ENCODE measurements around the gene ALOX15B.
A peak's percentile ranks its signal among the peaks of the same experiment; 100 is the strongest.

Gene ALOX15B

GRCh38 chr17:8056232-8056975, 17.5 kb downstream of the ALOX15B start:
- no peak for TF ChIP-seq EZH2 (IDR thresholded peaks at IDR 0.05; ENCODE audit: borderline replicate concordance, low read depth, low read length, severe bottlenecking)
- TF ChIP-seq, protein P1, sequence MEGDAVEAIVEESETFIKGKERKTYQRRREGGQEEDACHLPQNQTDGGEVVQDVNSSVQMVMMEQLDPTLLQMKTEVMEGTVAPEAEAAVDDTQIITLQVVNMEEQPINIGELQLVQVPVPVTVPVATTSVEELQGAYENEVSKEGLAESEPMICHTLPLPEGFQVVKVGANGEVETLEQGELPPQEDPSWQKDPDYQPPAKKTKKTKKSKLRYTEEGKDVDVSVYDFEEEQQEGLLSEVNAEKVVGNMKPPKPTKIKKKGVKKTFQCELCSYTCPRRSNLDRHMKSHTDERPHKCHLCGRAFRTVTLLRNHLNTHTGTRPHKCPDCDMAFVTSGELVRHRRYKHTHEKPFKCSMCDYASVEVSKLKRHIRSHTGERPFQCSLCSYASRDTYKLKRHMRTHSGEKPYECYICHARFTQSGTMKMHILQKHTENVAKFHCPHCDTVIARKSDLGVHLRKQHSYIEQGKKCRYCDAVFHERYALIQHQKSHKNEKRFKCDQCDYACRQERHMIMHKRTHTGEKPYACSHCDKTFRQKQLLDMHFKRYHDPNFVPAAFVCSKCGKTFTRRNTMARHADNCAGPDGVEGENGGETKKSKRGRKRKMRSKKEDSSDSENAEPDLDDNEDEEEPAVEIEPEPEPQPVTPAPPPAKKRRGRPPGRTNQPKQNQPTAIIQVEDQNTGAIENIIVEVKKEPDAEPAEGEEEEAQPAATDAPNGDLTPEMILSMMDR (IDR thresholded peaks at IDR 0.05; ENCODE audit: borderline replicate concordance, extremely low read depth, low read length, poor library complexity, severe bottlenecking), result no peak
- Histone ChIP-seq H3K4me2 (ENCODE audit: insufficient read depth, low read length) (no peak overlapping the region), H3K27ac (ENCODE audit: low read length) (no peak overlapping the region), H3K4me1 (ENCODE audit: insufficient read depth, low read length) (peaks cover 5% of the 10 kb centered on the region; the same call in 1 of the 2 replicates), H3K9me3 (ENCODE audit: insufficient read depth, low read length, severe bottlenecking) (no peaks in the 10 kb centered on the region), H3K79me2 (ENCODE audit: insufficient read depth, low read length) (no peaks in the 10 kb centered on the region), H4K20me1 (ENCODE audit: insufficient read depth, low read length) (no peaks in the 10 kb centered on the region), H2AFZ (ENCODE audit: low read depth, low read length) (no peak overlapping the region), H3K36me3 (ENCODE audit: insufficient read depth, low read length) (no peaks in the 10 kb centered on the region), H3K4me3 (ENCODE audit: low read depth in 1 of 2, low read length in 2 of 2) (no peak overlapping the region), H3K9ac (ENCODE audit: low read depth, low read length) (no peak overlapping the region), H3K27me3 (ENCODE audit: insufficient read depth, low read length, poor library complexity) (peaks cover 10% of the 10 kb centered on the region)
- DNase-seq (no peak), ATAC-seq (ENCODE audit: insufficient read depth, low read depth) (no peak)

DNA sequence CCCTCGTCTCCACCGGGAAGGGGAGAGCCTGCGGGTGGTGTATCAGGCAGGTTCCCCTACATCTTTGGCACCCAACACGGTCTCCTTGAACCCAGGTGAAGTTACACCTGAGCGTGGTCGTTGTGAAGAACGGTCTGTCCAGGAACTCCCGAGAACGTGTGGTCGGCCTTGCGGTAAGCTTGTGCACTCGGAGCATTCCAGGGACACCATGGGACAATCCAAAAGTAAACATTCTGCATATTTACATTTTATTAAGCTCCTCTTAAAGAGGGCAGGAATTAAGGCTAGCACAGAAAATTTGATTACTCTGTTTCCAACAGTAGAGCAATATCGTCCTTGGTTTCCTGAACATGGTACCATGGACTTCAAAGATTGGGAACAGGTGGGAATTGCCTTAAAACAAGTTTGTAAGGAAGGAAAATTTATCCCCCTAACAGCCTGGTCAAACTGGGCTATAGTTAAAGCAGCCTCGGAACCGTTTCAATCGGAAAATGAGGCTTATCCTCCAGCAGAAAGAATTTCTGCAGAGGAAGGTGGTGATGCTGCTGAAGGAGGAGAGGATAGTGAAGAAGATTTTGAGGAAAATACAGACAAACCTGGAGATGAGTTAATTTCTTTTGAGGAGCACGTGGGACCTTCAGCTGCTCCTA, 18.2 kb downstream of the ALOX15B start:
- DNase-seq, result no peak
- peaks cover 10% of the 10 kb centered on the region for H3K27me3 ChIP-seq (ENCODE audit: insufficient read depth, low read length, poor library complexity)
- H3K79me2 ChIP-seq (ENCODE audit: insufficient read depth, low read length), result no peaks in the 10 kb centered on the region
- H3K27ac ChIP-seq (ENCODE audit: low read length), result no peak overlapping the region
- H3K4me3 ChIP-seq (ENCODE audit: low read depth in 1 of 2, low read length in 2 of 2), result no peak overlapping the region
- no peak overlapping the region for H2AFZ ChIP-seq (ENCODE audit: low read depth, low read length)
- H3K9me3 ChIP-seq (ENCODE audit: insufficient read depth, low read length, severe bottlenecking), result no peaks in the 10 kb centered on the region
- H3K4me2 ChIP-seq (ENCODE audit: insufficient read depth, low read length), result no peak overlapping the region
- no peaks in the 10 kb centered on the region for H4K20me1 ChIP-seq (ENCODE audit: insufficient read depth, low read length)
- no peak; the same call in 2 of the 3 replicates for ATAC-seq (ENCODE audit: insufficient read depth, low read depth)
- H3K36me3 ChIP-seq (ENCODE audit: insufficient read depth, low read length), result no peaks in the 10 kb centered on the region
- H3K9ac ChIP-seq (ENCODE audit: low read depth, low read length), result no peak overlapping the region
- H3K4me1 ChIP-seq (ENCODE audit: insufficient read depth, low read length), result peaks cover 5% of the 10 kb centered on the region; the same call in 1 of the 2 replicates
- TF ChIP-seq EZH2 (IDR thresholded peaks at IDR 0.05; ENCODE audit: borderline replicate concordance, low read depth, low read length, severe bottlenecking), result peak; percentile 33
- TF ChIP-seq, protein P1 (IDR thresholded peaks at IDR 0.05; ENCODE audit: borderline replicate concordance, extremely low read depth, low read length, poor library complexity, severe bottlenecking), result no peak

DNA sequence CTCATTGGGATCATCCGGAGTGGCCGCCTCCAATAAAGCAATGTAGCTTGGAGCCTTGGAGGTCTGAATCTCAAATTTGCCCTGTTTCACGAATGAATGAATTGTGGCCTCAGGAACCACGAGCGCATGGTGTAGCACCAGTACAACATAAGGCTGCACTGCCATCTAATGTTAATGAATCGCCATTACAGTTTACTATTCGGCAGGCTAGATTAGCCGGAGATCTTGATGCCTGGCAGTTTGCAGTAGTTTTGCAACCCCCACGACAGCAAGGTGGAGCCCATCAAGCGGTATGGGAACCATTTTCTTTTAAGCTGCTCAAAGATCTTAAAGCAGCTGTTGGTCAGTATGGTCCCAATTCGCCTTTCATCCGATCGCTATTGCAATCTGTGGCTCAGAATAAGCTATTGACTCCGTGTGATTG, 18.8 kb downstream of the ALOX15B start:
- H3K27ac ChIP-seq (ENCODE audit: low read length), result no peak overlapping the region
- peak; percentile 96 for ATAC-seq (ENCODE audit: insufficient read depth, low read depth)
- H3K4me3 ChIP-seq (ENCODE audit: low read depth in 1 of 2, low read length in 2 of 2), result no peak overlapping the region

More for the DNA sequence above, 18.8 kb downstream of the ALOX15B start:
- Histone ChIP-seq H3K79me2 (ENCODE audit: insufficient read depth, low read length) (no peaks in the 10 kb centered on the region), H4K20me1 (ENCODE audit: insufficient read depth, low read length) (no peaks in the 10 kb centered on the region), H3K27me3 (ENCODE audit: insufficient read depth, low read length, poor library complexity) (peaks cover 13% of the 10 kb centered on the region), H3K36me3 (ENCODE audit: insufficient read depth, low read length) (no peaks in the 10 kb centered on the region), H2AFZ (ENCODE audit: low read depth, low read length) (no peak overlapping the region), H3K4me2 (ENCODE audit: insufficient read depth, low read length) (no peak overlapping the region), H3K4me1 (ENCODE audit: insufficient read depth, low read length) (peaks cover 5% of the 10 kb centered on the region; the same call in 1 of the 2 replicates), H3K9ac (ENCODE audit: low read depth, low read length) (no peak overlapping the region), H3K9me3 (ENCODE audit: insufficient read depth, low read length, severe bottlenecking) (no peaks in the 10 kb centered on the region)
- TF ChIP-seq, protein P1 (IDR thresholded peaks at IDR 0.05; ENCODE audit: borderline replicate concordance, extremely low read depth, low read length, poor library complexity, severe bottlenecking), result peak; percentile 90
- TF ChIP-seq EZH2 (IDR thresholded peaks at IDR 0.05; ENCODE audit: borderline replicate concordance, low read depth, low read length, severe bottlenecking), result no peak
- DNase-seq, result peak; percentile 63

Data from DND-41 (cell line).